GM13976 (cell line): ENCODE measurements around the gene COL24A1.

ENCODE experiments used
- DNase-seq: peaks from one replicate; pipeline ENCODE4 v3.0.0; 2012; ENCODE audit warnings: low spot score
- in situ Hi-C: fragments of 300-500 bp; cut with MboI; formaldehyde crosslinking; loops from one replicate; pipeline ENCODE4 v1.12.0; 2022; ENCODE audit warnings: low sequenced_read_pairs, mixed read lengths, inconsistent platforms; ENCODE audit not compliant: unreplicated experiment
- TF ChIP-seq, protein P1 (sequence below): IDR thresholded peaks from 2 replicates; pipeline ENCODE4 v1.5.1; 2012; ENCODE audit warnings: borderline replicate concordance, mild to moderate bottlenecking; ENCODE audit not compliant: insufficient read depth; ENCODE audit errors: extremely low read depth, missing control alignments, control extremely low read depth

The COL24A1 gene

DNA sequence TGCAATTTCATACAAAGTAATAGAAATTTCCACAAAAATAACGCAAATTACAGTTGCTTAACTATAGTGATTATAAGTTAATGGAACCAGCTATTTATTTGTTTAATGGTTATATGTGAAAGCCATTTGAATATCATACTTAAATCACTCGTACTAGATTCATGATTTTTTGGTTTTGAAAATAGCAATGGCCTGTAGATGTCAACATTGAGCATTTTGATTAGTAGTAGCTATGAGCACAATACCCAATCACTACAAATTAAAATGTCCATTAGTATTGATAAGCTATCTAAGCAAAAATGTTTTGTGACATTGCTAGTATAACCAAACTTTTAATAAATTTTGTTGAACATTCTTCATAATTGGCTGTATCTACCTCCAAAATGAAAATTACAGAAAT is 10.0 kb downstream of the COL24A1 start:
- no peak for DNase-seq
- TF ChIP-seq, protein P1, sequence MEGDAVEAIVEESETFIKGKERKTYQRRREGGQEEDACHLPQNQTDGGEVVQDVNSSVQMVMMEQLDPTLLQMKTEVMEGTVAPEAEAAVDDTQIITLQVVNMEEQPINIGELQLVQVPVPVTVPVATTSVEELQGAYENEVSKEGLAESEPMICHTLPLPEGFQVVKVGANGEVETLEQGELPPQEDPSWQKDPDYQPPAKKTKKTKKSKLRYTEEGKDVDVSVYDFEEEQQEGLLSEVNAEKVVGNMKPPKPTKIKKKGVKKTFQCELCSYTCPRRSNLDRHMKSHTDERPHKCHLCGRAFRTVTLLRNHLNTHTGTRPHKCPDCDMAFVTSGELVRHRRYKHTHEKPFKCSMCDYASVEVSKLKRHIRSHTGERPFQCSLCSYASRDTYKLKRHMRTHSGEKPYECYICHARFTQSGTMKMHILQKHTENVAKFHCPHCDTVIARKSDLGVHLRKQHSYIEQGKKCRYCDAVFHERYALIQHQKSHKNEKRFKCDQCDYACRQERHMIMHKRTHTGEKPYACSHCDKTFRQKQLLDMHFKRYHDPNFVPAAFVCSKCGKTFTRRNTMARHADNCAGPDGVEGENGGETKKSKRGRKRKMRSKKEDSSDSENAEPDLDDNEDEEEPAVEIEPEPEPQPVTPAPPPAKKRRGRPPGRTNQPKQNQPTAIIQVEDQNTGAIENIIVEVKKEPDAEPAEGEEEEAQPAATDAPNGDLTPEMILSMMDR = no peak
- in situ Hi-C loops = no loop called here

DNA sequence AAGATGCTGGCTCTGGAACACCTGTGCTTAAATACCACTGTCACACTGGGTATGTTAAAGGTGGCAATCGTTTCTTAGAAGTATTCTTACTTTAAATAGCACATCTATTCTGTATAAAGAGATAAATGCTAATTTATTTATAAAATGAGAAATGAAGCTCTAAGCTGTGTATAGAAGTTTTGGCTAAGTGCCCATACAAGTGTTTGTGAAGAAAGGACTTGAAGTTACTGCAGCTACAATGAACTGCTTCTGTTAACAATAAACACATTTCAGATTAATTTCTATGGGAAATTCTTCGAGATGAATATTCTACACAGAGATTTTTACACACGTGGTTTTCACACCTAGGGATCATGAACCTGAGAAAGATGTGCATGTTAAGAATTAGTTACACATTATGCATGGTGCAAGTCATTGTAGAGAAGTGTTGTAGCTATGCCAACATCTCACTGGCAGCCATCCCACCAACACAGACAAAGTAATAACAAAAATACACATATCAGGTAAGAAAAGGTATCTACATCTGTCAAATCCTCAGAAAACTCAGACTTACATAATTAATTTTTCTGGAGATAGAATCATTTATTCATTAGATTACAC is 16.2 kb downstream of the COL24A1 start:
- no peak for DNase-seq
- in situ Hi-C loops = no loop called here
- TF ChIP-seq, protein P1 = no peak

DNA sequence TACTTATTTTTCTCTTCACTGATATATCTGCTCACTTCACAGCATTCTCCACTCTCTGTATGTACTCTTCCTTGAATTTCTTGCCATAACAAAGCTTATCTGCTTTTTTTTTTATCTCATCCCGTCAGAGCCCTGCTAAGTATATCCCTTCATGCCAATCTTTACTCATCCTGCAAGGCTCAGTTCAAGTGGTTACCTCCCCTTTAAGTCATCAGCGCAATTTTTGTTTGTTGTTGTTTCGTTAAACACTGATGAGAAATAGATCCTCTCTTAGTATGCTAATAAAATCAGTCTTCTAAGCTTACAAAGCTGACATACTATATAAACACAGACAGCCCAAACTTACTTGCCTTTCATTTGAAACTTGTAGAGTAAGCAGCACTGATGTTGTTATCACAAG is 17.8 kb downstream of the COL24A1 start:
- in situ Hi-C loops = no loop called here
- TF ChIP-seq, protein P1 = no peak
- DNase-seq = no peak

DNA sequence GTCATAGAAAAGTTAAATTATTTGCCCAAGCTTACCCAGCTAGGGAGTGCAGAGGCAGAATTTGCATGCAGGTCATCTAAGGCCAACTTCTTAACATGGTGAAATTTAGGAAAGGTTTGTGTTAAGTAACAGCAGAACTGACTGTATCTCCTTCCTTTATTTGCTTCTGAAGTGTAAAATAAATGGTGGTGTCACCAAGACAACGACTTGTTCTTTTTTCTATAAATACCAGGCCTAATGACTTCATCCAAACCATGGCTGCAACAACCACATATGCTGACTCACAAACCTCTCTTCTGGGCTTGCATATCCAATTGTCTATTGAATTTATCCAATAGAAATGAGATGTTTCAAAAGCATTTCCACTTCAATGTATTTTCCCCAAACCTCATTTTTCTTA is 19.1 kb downstream of the COL24A1 start:
- TF ChIP-seq, protein P1 = no peak
- no peak for DNase-seq
- in situ Hi-C loops = no loop called here

DNA sequence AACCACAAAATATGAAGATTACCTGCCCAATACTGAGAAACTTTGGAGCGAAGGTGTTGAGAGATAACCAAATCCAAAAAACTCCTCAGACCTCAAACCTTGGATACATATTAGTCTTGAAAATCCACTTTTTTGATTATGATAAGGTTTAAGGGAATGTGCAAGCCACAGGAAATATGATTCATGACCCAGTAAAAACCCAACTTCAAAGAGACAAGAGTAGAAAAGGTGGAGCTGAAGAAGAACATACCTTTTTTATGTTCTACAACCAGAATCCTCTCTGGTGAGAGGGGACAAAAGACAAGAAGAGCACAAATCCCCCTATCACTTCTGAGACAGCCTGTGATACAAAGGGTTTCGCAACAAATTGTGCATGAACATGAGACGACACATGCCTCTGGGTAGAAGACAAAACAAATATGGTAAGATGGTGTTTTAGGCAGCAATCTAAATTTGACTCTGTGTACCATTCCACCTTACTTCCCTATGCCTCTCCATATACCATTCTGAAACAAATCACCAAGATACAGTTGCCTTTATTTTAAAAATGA is 37.3 kb downstream of the COL24A1 start:
- TF ChIP-seq, protein P1 = no peak
- DNase-seq = no peak
- in situ Hi-C loops = no loop called here

DNA sequence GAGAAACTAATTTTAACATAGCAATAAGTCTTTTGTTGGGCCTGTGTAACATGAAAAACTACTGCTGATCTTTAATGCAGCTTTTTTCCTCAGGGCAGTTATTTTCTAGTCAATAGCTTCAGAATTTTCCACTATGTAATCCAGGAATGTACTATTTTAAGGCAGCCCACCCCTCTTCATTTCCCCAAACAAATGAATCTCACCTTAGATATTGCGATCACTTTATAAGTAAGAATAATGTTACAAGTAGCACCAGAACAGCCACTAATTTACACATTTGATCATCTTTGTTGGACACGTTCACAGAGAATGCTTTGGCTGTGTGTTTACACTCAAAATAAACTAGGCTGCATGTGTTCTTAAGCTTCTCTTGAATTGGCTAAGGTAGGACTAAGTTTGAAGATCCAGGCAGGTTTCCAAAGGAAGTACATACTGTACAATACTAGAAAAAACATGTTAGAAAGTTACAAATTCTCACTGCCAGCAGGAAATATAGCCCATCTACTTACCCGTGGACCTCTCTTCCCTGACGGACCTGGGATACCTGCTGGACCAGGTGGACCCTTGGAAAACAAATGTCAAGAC is 41.7 kb downstream of the COL24A1 start:
- TF ChIP-seq, protein P1 = no peak
- DNase-seq = no peak
- in situ Hi-C loops = no loop called here
